LNCaP clone FGC (cell line): ENCODE data around the gene PEX16.

Source experiments
- DNase-seq: peaks from one replicate; pipeline ENCODE4 v3.0.0-alpha.2; 2011; ENCODE audit warnings: low read depth
- H3K4me3 ChIP-seq: 2 replicates; pipeline ENCODE4 v1.5.1; 2011; ENCODE audit warnings: mild to moderate bottlenecking, low read depth, low read length, control low read depth
- TF ChIP-seq, protein P1 (sequence below): IDR thresholded peaks from 2 replicates; pipeline ENCODE4 v1.5.1; 2012; ENCODE audit warnings: mild to moderate bottlenecking; ENCODE audit not compliant: control insufficient read depth, insufficient read depth; ENCODE audit errors: extremely low read depth

The PEX16 gene

DNA sequence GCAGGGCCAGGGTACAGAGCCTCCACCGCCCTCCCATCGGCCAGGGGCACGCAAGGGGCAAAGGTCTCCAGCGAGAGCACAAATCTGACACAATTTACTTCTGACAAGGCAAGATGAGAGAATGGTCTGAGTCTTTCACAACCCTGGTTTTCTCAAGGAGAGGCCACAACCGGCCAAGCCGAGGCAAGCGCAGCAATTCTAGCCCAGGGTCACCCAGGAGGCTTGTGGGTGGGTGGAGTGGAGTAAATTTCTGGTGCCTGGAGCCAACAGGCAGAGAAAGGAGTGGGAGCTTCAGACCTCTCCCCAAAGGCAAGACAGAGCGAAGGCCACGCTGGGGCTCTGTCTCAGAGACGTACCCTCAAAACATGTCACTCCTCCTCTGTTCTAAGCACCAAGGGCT, 14.1 kb upstream of the PEX16 start:
- TF ChIP-seq, protein P1, sequence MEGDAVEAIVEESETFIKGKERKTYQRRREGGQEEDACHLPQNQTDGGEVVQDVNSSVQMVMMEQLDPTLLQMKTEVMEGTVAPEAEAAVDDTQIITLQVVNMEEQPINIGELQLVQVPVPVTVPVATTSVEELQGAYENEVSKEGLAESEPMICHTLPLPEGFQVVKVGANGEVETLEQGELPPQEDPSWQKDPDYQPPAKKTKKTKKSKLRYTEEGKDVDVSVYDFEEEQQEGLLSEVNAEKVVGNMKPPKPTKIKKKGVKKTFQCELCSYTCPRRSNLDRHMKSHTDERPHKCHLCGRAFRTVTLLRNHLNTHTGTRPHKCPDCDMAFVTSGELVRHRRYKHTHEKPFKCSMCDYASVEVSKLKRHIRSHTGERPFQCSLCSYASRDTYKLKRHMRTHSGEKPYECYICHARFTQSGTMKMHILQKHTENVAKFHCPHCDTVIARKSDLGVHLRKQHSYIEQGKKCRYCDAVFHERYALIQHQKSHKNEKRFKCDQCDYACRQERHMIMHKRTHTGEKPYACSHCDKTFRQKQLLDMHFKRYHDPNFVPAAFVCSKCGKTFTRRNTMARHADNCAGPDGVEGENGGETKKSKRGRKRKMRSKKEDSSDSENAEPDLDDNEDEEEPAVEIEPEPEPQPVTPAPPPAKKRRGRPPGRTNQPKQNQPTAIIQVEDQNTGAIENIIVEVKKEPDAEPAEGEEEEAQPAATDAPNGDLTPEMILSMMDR: no peak
- DNase-seq: no peak
- H3K4me3 ChIP-seq: no peak overlapping the region

- no peak overlapping the region for H3K4me3 ChIP-seq
- TF ChIP-seq, protein P1: no peak
- DNase-seq: no peak
Observed at GRCh38 chr11:45930951-45931570, 13.4 kb upstream of the PEX16 start.

DNA sequence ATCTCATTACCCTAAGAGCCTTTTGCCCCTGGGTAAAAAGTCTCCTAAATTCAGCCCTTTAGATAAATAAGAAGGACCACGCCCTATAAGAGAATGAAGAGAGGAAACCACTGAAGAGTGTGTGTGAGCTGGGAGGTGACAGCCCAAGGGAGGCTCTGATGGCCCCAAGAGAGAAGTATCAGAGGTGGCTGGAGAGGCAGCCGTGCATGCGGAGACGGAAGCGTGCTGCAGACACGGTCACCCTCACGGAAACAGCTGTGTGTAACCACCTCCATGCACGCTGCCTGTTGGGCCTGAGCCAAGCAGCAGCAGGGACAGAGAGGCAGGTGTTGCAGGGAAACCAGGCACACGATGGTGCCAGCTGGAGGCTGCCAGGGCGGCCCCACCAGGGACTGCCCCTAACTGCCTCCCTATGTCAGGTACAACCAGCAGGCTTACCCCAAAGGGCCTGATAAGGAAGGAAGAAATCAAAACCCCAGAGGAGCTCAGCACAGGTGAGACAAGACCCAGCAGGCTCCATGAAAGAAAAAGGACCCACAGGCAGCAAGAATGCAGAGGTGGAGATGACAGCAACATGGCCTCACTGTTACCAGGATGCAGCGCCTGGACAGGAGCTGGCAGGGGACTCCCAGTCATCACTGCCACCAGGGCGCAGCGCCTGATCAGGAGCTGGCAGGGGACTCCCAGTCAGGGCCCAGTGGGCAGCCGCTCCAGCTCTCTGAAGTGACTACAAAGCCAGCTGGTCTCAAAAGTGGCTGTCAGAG, 12.5 kb upstream of the PEX16 start:
- no peak overlapping the region for H3K4me3 ChIP-seq
- TF ChIP-seq, protein P1: no peak
- no peak for DNase-seq

GRCh38 chr11:45929486-45930030, 11.9 kb upstream of the PEX16 start:
- DNase-seq: no peak
- TF ChIP-seq, protein P1: no peak
- no peak overlapping the region for H3K4me3 ChIP-seq

GRCh38 chr11:45928535-45929215, 11.0 kb upstream of the PEX16 start:
- TF ChIP-seq, protein P1: no peak
- no peak overlapping the region for H3K4me3 ChIP-seq
- no peak for DNase-seq

DNA sequence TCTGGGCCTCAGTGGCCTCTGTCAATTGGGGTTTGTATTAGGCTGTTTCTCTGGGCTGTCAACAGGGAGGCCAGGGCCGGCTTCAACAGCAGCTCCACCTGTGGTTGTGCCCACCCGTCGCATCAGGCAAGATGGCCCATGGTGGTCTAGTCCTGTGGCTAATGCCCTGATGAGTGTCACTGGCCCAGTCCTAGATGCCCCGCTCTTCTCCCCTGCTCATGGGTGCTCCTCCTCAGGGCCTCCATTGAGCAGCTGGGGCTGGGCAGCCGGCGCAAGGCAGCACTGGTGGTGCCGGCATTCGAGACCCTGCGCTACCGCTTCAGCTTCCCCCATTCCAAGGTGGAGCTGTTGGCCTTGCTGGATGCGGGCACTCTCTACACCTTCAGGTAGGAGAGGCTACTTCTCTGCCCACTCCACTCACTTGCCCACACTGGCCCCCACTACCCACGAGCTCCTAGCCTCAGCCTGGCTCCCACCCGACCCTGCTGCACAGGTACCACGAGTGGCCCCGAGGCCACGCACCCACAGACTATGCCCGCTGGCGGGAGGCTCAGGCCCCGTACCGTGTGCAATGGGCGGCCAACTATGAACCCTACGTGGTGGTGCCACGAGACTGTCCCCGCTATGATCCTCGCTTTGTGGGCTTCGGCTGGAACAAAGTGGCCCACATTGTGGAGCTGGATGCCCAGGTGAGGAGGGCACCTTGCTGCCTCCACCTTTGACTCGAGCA, 10.2 kb upstream of the PEX16 start:
- TF ChIP-seq, protein P1: no peak
- H3K4me3 ChIP-seq: no peak overlapping the region
- no peak for DNase-seq
